ENCODE data around the gene CFAP119. TPM values are rescaled to one million over a fixed set of nuclear protein-coding genes. Genes with fewer than 3 reads are reported as not detected.

CFAP119 gene
- total and polyA plus RNA-seq, 2 donors (not counting 3 experiments of a cell fraction or from before 2014, with no cell fraction given) = 6.5 to 9.5 TPM

- POLR2A ChIA-PET = no interaction called here
- Histone ChIP-seq H3K79me2 (ENCODE audit: control insufficient read depth, insufficient read depth, low read length) (peaks cover 22% of the 10 kb centered on the region), H3K4me1 (ENCODE audit: control insufficient read depth, extremely low read depth, insufficient read depth, low read length) (peaks cover 15% of the 10 kb centered on the region), H3K9me3 (replicated peaks; ENCODE audit: control insufficient read depth, insufficient read depth, low read length) (no peaks in the 10 kb centered on the region), H4K20me1 (replicated peaks; ENCODE audit: control insufficient read depth, extremely low read depth, insufficient read depth, low read length) (no peaks in the 10 kb centered on the region), H3K9ac (replicated peaks; ENCODE audit: extremely low read depth, insufficient read depth, low read length) (peak overlapping the region; percentile 3), H3K4me3 (replicated peaks in 1 of 3; ENCODE audit: insufficient read depth in 1 of 3, low read depth in 1 of 3, low read length in 3 of 3) (peak overlapping the region; percentile 2 to 75 (median 43)), H3K27me3 (ENCODE audit: control insufficient read depth in 2 of 2, insufficient read depth in 2 of 2, low read length in 2 of 2) (no peaks in the 10 kb centered on the region), H3K9me1 (replicated peaks; ENCODE audit: control insufficient read depth, extremely low read depth, insufficient read depth, low read length) (no peaks in the 10 kb centered on the region), H3K4me2 (ENCODE audit: insufficient read depth, low read length) (peak overlapping the region; percentile 67), H3K27ac (ENCODE audit: insufficient read depth, low read depth, low read length) (peak overlapping the region; percentile 30), H2AFZ (ENCODE audit: low read depth, low read length) (peak overlapping the region; percentile 58), H3K36me3 (ENCODE audit: control insufficient read depth in 2 of 2, extremely low read depth in 1 of 2, insufficient read depth in 2 of 2, low read length in 2 of 2) (peaks cover 11 to 31% of the 10 kb centered on the region in 2 experiments)
- peak; percentile 41 for DNase-seq (ENCODE audit: low read depth, low spot score)
- dilution Hi-C loops (cut with MboI; ENCODE audit: extremely low pct_ligation_motif_present, low sequenced_read_pairs) (no loop called here), intact Hi-C loops (cut with micrococcal nuclease) (loop anchor here (5.0 kb wide), 1 partner anchor 161 kb away; the partner anchor contains the start of gene FBXL19)
- FAIRE-seq = peak; percentile 73
- CTCF ChIA-PET = interaction anchor here (1.0 kb wide), 1 partner anchor 9 kb away, joined by 3 read pairs; no protein-coding TSS in a partner anchor
- no TSS peak for BruUV-seq (replicated peaks)
- TF ChIP-seq POLR2A (IDR thresholded peaks at IDR 0.05; ENCODE audit: low read depth, low read length) (peak; percentile 19), MYC (IDR thresholded peaks at IDR 0.05; ENCODE audit: low read depth, low read length) (no peak), JUN (IDR thresholded peaks at IDR 0.05; ENCODE audit: borderline replicate concordance, insufficient read depth, insufficient read length, low read depth) (no peak), MAX (IDR thresholded peaks at IDR 0.05; ENCODE audit: insufficient read depth, insufficient read length) (no peak), CTCF (IDR thresholded peaks at IDR 0.05; ENCODE audit: extremely low read depth in 1 of 2, insufficient read depth in 1 of 2, low read depth in 1 of 2, low read length in 2 of 2) (no peak), FOS (IDR thresholded peaks at IDR 0.05; ENCODE audit: borderline replicate concordance, insufficient read depth, low read length) (no peak), POLR2AphosphoS5 (IDR thresholded peaks at IDR 0.05; ENCODE audit: insufficient read depth, low read depth, low read length) (peak; percentile 38), GATA2 (IDR thresholded peaks at IDR 0.05; ENCODE audit: insufficient read depth, insufficient read length, low read depth, low read length) (no peak), EZH2 (IDR thresholded peaks at IDR 0.05; ENCODE audit: borderline replicate concordance, low read depth, low read length, severe bottlenecking) (no peak)
Measured at GRCh38 chr16:30761427-30761927, 385 bp downstream of the CFAP119 start.

All from endothelial cell of umbilical vein (primary cell).